Neural cell (in vitro differentiated cells): ENCODE measurements around the gene MARCHF11. TPM values are rescaled to one million over a fixed set of nuclear protein-coding genes. Genes with fewer than 3 reads are reported as not detected.

Experiments
- H2AFZ ChIP-seq: fragments of 200-600, 300-800 bp; sonication (generic), shearing (Covaris generic); 2 replicates; pipeline ENCODE4 v1.6.0; 2014; ENCODE audit warnings: low read depth, mild to moderate bottlenecking, antibody characterized with exemption, low read length, moderate library complexity
- H3F3A ChIP-seq: fragments of 200-600 bp; shearing (Covaris generic); 2 replicates; pipeline ENCODE4 v1.6.1; 2016; ENCODE audit warnings: mild to moderate bottlenecking, moderate library complexity, mixed read lengths, antibody characterized with exemption, low read length; ENCODE audit not compliant: insufficient read depth, poor library complexity, severe bottlenecking
- H3K27ac ChIP-seq: fragments of 200-600, 300-800 bp; sonication (generic), shearing (Covaris generic); 2 replicates; pipeline ENCODE4 v1.5.1; 2014; ENCODE audit warnings: mild to moderate bottlenecking, low read length, moderate library complexity
- H3K27me3 ChIP-seq: fragments of 300-800, 200-600 bp; sonication (generic), shearing (Covaris generic); 2 replicates; pipeline ENCODE4 v1.6.0; 2014; ENCODE audit warnings: mild to moderate bottlenecking, low read depth, low read length, moderate library complexity; ENCODE audit not compliant: insufficient read depth
- H3K36me3 ChIP-seq: fragments of 300-800, 200-600 bp; sonication (generic), shearing (Covaris generic); 2 replicates; pipeline ENCODE4 v1.5.1; 2014; ENCODE audit warnings: mild to moderate bottlenecking, antibody characterized with exemption, low read length, moderate library complexity; ENCODE audit not compliant: insufficient read depth
- H3K4me2 ChIP-seq: fragments of 300-800, 200-600 bp; sonication (generic), shearing (Covaris generic); 2 replicates; pipeline ENCODE4 v1.6.0; 2014; ENCODE audit warnings: mild to moderate bottlenecking, low read length
- H3K4me3 ChIP-seq: fragments of 300-800, 200-600 bp; sonication (generic), shearing (Covaris generic); 2 replicates; pipeline ENCODE4 v1.5.1; 2014; ENCODE audit warnings: mild to moderate bottlenecking, low read length, moderate library complexity
- H3K79me2 ChIP-seq: fragments of 200-600 bp; shearing (Covaris generic); replicated peaks from 2 replicates; pipeline ENCODE4 v1.6.0; 2014; ENCODE audit warnings: mild to moderate bottlenecking, low read length, moderate library complexity; ENCODE audit not compliant: insufficient read depth
- H3K9ac ChIP-seq: fragments of 300-800, 200-600 bp; sonication (generic), shearing (Covaris generic); 2 replicates; pipeline ENCODE4 v1.6.1; 2016; ENCODE audit warnings: mild to moderate bottlenecking, low read length, mixed read lengths
- H3K9me2 ChIP-seq: fragments of 200-600 bp; shearing (Covaris generic); 2 replicates; pipeline ENCODE4 v1.6.1; 2016; ENCODE audit warnings: mild to moderate bottlenecking, low read length, mixed read lengths; ENCODE audit not compliant: insufficient read depth
- H3K9me3 ChIP-seq: fragments of 200-600, 300-800 bp; sonication (generic), shearing (Covaris generic); 2 replicates; pipeline ENCODE4 v1.6.1; 2016; ENCODE audit warnings: mild to moderate bottlenecking, mixed run types, low read length, moderate library complexity, mixed read lengths
- H4K20me1 ChIP-seq: fragments of 200-600 bp; shearing (Covaris generic); 2 replicates; pipeline ENCODE4 v1.6.1; 2016; ENCODE audit warnings: mild to moderate bottlenecking, mixed run types; ENCODE audit not compliant: insufficient read depth
- CTCF ChIP-seq: fragments of 450-650 bp; IDR thresholded peaks from 2 replicates; pipeline ENCODE4 v1.5.1; 2014; ENCODE audit warnings: antibody characterized with exemption, mild to moderate bottlenecking, moderate library complexity; ENCODE audit not compliant: poor library complexity, severe bottlenecking
- EP300 ChIP-seq: fragments of 450-650 bp; conservative IDR thresholded peaks from 2 replicates; pipeline ENCODE4 v1.6.1; 2014; ENCODE audit warnings: antibody characterized with exemption, mild to moderate bottlenecking, moderate library complexity; ENCODE audit not compliant: poor library complexity, severe bottlenecking
- EZH2 ChIP-seq: fragments of 200-600, 300-800 bp; shearing (Covaris generic), sonication (generic); IDR thresholded peaks from 2 replicates; pipeline ENCODE4 v1.6.1; 2014; ENCODE audit warnings: antibody characterized with exemption, low read length, borderline replicate concordance, mild to moderate bottlenecking; ENCODE audit not compliant: insufficient read depth, poor library complexity, severe bottlenecking
- MXI1 ChIP-seq: fragments of 450-650 bp; conservative IDR thresholded peaks from 2 replicates; pipeline ENCODE4 v1.6.1; 2014; ENCODE audit warnings: antibody characterized with exemption, mild to moderate bottlenecking; ENCODE audit not compliant: poor library complexity, severe bottlenecking
- POLR2AphosphoS5 ChIP-seq: IDR thresholded peaks from 2 replicates; pipeline ENCODE4 v1.6.1; 2012
- RAD21 ChIP-seq: fragments of 450-650 bp; conservative IDR thresholded peaks from 2 replicates; pipeline ENCODE4 v1.6.1; 2014; ENCODE audit warnings: antibody characterized with exemption, mild to moderate bottlenecking, moderate library complexity
- REST ChIP-seq: IDR thresholded peaks from 2 replicates; pipeline ENCODE4 v1.6.1; 2012; ENCODE audit warnings: borderline replicate concordance
- SMC3 ChIP-seq: fragments of 450-650 bp; conservative IDR thresholded peaks from 2 replicates; pipeline ENCODE4 v1.6.1; 2014; ENCODE audit warnings: antibody characterized with exemption, mild to moderate bottlenecking, moderate library complexity; ENCODE audit not compliant: poor library complexity
- TAF1 ChIP-seq: IDR thresholded peaks from 2 replicates; pipeline ENCODE4 v1.6.1; 2012; ENCODE audit warnings: low read depth
- polyA plus RNA-seq: library from polyadenylated mRNA; depleted of rRNA; stranded (reverse); fragments of >200 nt; gene quantifications from 2 replicates; pipeline ENCODE4 v1.2.3, GENCODE V29; 2014

The MARCHF11 gene
- polyA plus RNA-seq, 1 donor from 2014 or later, result 6.1 TPM

GRCh38 chr5:16120579-16120978 lies 59.0 kb downstream of the MARCHF11 start:
- H4K20me1 ChIP-seq, result no peaks in the 10 kb centered on the region
- H3K4me2 ChIP-seq, result no peak overlapping the region
- no peaks in the 10 kb centered on the region for H3K9me3 ChIP-seq
- TF ChIP-seq POLR2AphosphoS5 (no peak), RAD21 (no peak), MXI1 (no peak), EZH2 (no peak), EP300 (no peak), TAF1 (no peak), REST (no peak), CTCF (no peak), SMC3 (no peak)
- H3F3A ChIP-seq, result no peaks in the 10 kb centered on the region
- no peaks in the 10 kb centered on the region for H3K9me2 ChIP-seq
- H2AFZ ChIP-seq, result no peak overlapping the region
- no peaks in the 10 kb centered on the region for H3K79me2 ChIP-seq
- no peak overlapping the region for H3K4me3 ChIP-seq
- H3K27ac ChIP-seq, result no peak overlapping the region
- H3K36me3 ChIP-seq, result no peaks in the 10 kb centered on the region
- H3K9ac ChIP-seq, result no peak overlapping the region
- H3K27me3 ChIP-seq, result no peaks in the 10 kb centered on the region

GRCh38 chr5:16119790-16120189 lies 59.8 kb downstream of the MARCHF11 start:
- no peak overlapping the region for H3K4me3 ChIP-seq
- no peaks in the 10 kb centered on the region for H3K79me2 ChIP-seq
- H2AFZ ChIP-seq, result no peak overlapping the region
- no peaks in the 10 kb centered on the region for H3K36me3 ChIP-seq
- H3K27me3 ChIP-seq, result no peaks in the 10 kb centered on the region
- H3K9me2 ChIP-seq, result no peaks in the 10 kb centered on the region
- no peak overlapping the region for H3K4me2 ChIP-seq
- no peaks in the 10 kb centered on the region for H4K20me1 ChIP-seq
- TF ChIP-seq MXI1, result no peak
- no peak for TF ChIP-seq TAF1
- no peak for TF ChIP-seq SMC3
- no peak for TF ChIP-seq EP300
- TF ChIP-seq RAD21, result no peak
- no peak for TF ChIP-seq EZH2
- no peak for TF ChIP-seq REST
- H3F3A ChIP-seq, result no peaks in the 10 kb centered on the region
- no peaks in the 10 kb centered on the region for H3K9me3 ChIP-seq
- H3K9ac ChIP-seq, result no peak overlapping the region
- no peak overlapping the region for H3K27ac ChIP-seq
